ENCODE results near the gene CSPG4.

- TF ChIP-seq POLR2A (IDR thresholded peaks at IDR 0.05) = no peak
- TF ChIP-seq, protein P1, sequence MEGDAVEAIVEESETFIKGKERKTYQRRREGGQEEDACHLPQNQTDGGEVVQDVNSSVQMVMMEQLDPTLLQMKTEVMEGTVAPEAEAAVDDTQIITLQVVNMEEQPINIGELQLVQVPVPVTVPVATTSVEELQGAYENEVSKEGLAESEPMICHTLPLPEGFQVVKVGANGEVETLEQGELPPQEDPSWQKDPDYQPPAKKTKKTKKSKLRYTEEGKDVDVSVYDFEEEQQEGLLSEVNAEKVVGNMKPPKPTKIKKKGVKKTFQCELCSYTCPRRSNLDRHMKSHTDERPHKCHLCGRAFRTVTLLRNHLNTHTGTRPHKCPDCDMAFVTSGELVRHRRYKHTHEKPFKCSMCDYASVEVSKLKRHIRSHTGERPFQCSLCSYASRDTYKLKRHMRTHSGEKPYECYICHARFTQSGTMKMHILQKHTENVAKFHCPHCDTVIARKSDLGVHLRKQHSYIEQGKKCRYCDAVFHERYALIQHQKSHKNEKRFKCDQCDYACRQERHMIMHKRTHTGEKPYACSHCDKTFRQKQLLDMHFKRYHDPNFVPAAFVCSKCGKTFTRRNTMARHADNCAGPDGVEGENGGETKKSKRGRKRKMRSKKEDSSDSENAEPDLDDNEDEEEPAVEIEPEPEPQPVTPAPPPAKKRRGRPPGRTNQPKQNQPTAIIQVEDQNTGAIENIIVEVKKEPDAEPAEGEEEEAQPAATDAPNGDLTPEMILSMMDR (IDR thresholded peaks at IDR 0.05) = no peak
Observed at GRCh38 chr15:75649848-75650247, 62.8 kb downstream of the CSPG4 start.
